RWPE2 (cell line): ENCODE results near the gene RNF34.

ENCODE experiments used
- ATAC-seq: fragments of 200-7000 bp; cut with Tn5 transposase; 3 replicates; pipeline ENCODE4 v1.9.1; 2021; ENCODE audit warnings: low read depth
- DNase-seq: peaks from one replicate; pipeline ENCODE4 v3.0.0-alpha.2; 2020; ENCODE audit warnings: low spot score
- H3K27ac ChIP-seq: fragments of 450-650 bp; 2 replicates; pipeline ENCODE4 v1.5.1; 2017; ENCODE audit warnings: mild to moderate bottlenecking; ENCODE audit not compliant: poor library complexity, severe bottlenecking
- H3K27me3 ChIP-seq: fragments of 250-450 bp; sonication (Bioruptor Pico); 2 replicates; pipeline ENCODE4 v1.5.1; 2021; ENCODE audit warnings: mild to moderate bottlenecking, moderate library complexity; ENCODE audit not compliant: insufficient read depth, poor library complexity, severe bottlenecking
- H3K36me3 ChIP-seq: fragments of 250-450 bp; sonication (Bioruptor Pico); 2 replicates; pipeline ENCODE4 v1.5.1; 2020; ENCODE audit warnings: low read depth, mild to moderate bottlenecking, moderate library complexity
- H3K4me1 ChIP-seq: fragments of 250-450 bp; sonication (Bioruptor Pico); 2 replicates; pipeline ENCODE4 v1.5.1; 2021; ENCODE audit warnings: mild to moderate bottlenecking, moderate library complexity; ENCODE audit not compliant: insufficient read depth, poor library complexity, severe bottlenecking
- H3K4me3 ChIP-seq: fragments of 250-450 bp; sonication (Bioruptor Pico); 2 replicates; pipeline ENCODE4 v1.5.1; 2021; ENCODE audit warnings: mild to moderate bottlenecking, moderate library complexity; ENCODE audit not compliant: severe bottlenecking
- H3K9me3 ChIP-seq: fragments of 250-450 bp; sonication (Bioruptor Pico); 2 replicates; pipeline ENCODE4 v1.5.1; 2021; ENCODE audit warnings: mild to moderate bottlenecking, moderate library complexity; ENCODE audit not compliant: severe bottlenecking
- TF ChIP-seq, protein P1 (sequence below): fragments of 450-650 bp; IDR thresholded peaks from one replicate; pipeline ENCODE4 v1.5.1; 2017; ENCODE audit warnings: mild to moderate bottlenecking, moderate library complexity; ENCODE audit not compliant: poor library complexity, severe bottlenecking

RNF34 gene

DNA sequence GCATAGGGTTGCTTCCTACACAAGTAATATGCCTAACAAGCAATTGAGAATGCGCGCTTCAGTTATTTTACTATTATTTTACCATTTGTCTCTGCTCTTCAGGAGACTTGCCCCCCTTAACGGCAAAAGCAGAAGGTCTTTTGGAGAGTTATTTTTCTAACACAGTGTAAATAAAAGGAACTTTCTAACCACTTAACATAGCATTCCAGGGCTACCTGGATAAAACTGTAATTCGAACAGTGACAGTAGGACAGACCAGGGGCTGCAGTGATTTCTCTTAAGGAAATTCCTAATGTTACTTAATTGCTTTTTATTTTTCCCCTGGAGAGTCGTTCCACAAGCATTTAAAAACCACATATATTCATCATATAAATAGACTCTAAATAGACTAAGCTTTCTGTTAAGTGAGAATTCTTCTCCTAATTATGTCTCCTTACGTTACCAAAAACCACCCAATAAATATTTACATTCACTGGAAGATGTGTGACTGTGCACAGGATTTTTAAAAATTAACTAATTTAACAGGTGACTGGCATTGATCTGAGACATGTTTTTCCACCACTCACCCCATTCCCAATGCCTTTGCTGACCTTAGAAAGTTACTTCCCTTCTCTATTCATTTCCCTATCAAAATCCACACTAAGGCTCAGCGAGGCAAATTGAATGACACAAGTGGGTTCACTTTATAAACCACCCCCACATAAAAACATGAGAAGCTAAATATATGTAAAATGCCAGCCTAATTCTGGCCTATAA lies 72.4 kb downstream of the RNF34 start:
- Histone ChIP-seq H3K27me3 (no peaks in the 10 kb centered on the region), H3K4me3 (no peak overlapping the region), H3K27ac (no peak overlapping the region), H3K4me1 (no peaks in the 10 kb centered on the region), H3K36me3 (no peaks in the 10 kb centered on the region), H3K9me3 (no peaks in the 10 kb centered on the region)
- TF ChIP-seq, protein P1, sequence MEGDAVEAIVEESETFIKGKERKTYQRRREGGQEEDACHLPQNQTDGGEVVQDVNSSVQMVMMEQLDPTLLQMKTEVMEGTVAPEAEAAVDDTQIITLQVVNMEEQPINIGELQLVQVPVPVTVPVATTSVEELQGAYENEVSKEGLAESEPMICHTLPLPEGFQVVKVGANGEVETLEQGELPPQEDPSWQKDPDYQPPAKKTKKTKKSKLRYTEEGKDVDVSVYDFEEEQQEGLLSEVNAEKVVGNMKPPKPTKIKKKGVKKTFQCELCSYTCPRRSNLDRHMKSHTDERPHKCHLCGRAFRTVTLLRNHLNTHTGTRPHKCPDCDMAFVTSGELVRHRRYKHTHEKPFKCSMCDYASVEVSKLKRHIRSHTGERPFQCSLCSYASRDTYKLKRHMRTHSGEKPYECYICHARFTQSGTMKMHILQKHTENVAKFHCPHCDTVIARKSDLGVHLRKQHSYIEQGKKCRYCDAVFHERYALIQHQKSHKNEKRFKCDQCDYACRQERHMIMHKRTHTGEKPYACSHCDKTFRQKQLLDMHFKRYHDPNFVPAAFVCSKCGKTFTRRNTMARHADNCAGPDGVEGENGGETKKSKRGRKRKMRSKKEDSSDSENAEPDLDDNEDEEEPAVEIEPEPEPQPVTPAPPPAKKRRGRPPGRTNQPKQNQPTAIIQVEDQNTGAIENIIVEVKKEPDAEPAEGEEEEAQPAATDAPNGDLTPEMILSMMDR: no peak
- no peak for DNase-seq
- ATAC-seq: no peak
